GM12891 (cell line): ENCODE data around the gene PLCXD3.

Experiments used
- POLR2A ChIP-seq: IDR thresholded peaks from 2 replicates; pipeline ENCODE4 v1.6.1; 2011; ENCODE audit warnings: low read depth, low read length, control low read depth
- POLR2AphosphoS5 ChIP-seq: IDR thresholded peaks from 2 replicates; pipeline ENCODE4 v1.6.1; 2011; ENCODE audit warnings: low read depth, low read length, control low read depth
- POU2F2 ChIP-seq: IDR thresholded peaks from 2 replicates; pipeline ENCODE4 v1.6.1; 2011; ENCODE audit warnings: low read depth, mild to moderate bottlenecking, control low read depth, low read length, moderate library complexity
- TAF1 ChIP-seq: IDR thresholded peaks from 2 replicates; pipeline ENCODE4 v1.6.1; 2011; ENCODE audit warnings: low read depth, low read length, control low read depth

DNA sequence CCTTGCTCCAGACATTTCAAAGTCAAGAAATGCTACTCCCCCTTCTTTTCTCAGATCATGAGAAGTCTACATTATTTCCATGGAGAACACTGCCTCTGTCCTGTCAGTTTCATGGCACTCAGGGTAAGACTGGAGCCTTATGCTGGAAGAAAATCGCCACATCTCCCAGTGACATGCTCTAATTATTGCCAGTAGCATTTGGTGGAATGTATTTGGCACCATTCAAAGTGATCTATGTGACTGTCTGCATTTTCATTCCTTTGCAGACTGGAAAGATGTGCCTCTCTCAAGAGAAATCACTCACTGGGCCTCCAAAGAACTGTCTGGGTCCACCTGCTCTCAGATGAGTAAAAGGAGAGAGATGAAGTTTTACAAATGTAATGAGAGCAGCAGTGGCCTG lies 840 bp upstream of the PLCXD3 start:
- TF ChIP-seq POLR2A: no peak
- no peak for TF ChIP-seq POLR2AphosphoS5
- no peak for TF ChIP-seq POU2F2
- no peak for TF ChIP-seq TAF1
